ENCODE results near the gene PPP3CA. TPM values are rescaled to one million over a fixed set of nuclear protein-coding genes. Genes with fewer than 3 reads are reported as not detected.
A peak's percentile ranks its signal among the peaks of the same experiment; 100 is the strongest.
"Not testable (repeated sequence)": the region's sequence is repeated elsewhere in the genome, so short reads cannot be mapped to it uniquely, and the experiment has no call there.

Gene PPP3CA
- total RNA-seq, 1 donor from 2014 or later: 64.5 TPM

DNA sequence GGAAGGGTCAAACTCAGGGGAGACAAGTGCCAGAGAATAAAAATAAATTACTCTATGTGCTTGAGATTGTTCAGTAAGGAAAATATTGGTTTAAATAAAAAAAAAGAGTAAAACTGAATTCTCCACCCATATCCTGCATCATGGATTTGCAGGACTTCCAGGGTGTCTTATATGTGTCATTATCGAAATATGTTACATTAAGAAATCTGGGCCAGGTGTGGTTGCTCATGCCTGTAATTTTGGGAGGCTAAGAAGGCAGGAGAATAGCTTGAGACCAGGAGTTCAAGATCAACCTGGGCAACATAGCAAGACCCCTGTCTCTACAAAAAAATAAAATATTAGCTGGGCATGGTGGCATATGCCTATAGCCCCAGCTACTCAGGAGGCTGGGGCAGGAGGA is 104.9 kb downstream of the PPP3CA start:
- Histone ChIP-seq H3K4me3 (no peak overlapping the region), H3K27ac (no peak overlapping the region), H3K9me3 (no peaks in the 10 kb centered on the region), H3K27me3 (no peaks in the 10 kb centered on the region), H3K36me3 (no peaks in the 10 kb centered on the region), H3K4me1 (peaks cover 0 to 6% of the 10 kb centered on the region in 2 donors)
- TF ChIP-seq, protein P1, sequence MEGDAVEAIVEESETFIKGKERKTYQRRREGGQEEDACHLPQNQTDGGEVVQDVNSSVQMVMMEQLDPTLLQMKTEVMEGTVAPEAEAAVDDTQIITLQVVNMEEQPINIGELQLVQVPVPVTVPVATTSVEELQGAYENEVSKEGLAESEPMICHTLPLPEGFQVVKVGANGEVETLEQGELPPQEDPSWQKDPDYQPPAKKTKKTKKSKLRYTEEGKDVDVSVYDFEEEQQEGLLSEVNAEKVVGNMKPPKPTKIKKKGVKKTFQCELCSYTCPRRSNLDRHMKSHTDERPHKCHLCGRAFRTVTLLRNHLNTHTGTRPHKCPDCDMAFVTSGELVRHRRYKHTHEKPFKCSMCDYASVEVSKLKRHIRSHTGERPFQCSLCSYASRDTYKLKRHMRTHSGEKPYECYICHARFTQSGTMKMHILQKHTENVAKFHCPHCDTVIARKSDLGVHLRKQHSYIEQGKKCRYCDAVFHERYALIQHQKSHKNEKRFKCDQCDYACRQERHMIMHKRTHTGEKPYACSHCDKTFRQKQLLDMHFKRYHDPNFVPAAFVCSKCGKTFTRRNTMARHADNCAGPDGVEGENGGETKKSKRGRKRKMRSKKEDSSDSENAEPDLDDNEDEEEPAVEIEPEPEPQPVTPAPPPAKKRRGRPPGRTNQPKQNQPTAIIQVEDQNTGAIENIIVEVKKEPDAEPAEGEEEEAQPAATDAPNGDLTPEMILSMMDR (IDR thresholded peaks at IDR 0.05): no peak
- no peak for DNase-seq (ENCODE audit: low spot score in 2 of 2)
- intact Hi-C loops (cut with DNase I): no loop called here

DNA sequence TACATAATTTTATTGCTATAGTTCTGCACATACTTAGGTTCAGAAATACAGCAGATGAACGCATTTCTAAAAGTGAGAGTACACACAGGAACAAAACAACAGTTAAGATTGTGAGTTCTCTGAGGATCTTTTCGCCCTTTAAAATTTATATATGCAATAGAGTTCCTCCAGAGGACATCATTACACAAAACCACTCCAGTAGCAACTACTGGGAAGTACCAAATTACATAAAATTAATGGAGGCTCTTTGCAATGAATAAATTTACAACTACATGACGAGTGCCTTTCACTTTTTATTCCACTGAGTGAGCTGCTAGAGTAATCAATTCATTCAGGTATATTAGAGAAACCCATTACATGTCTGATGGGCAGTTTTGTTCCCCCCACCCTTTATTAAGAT is 107.2 kb downstream of the PPP3CA start:
- Histone ChIP-seq H3K4me3 (no peak overlapping the region), H3K9me3 (no peaks in the 10 kb centered on the region), H3K27me3 (no peaks in the 10 kb centered on the region), H3K4me1 (peaks cover 0 to 6% of the 10 kb centered on the region in 2 donors), H3K36me3 (no peaks in the 10 kb centered on the region), H3K27ac (no peak overlapping the region)
- no peak for DNase-seq (ENCODE audit: low spot score in 2 of 2)
- intact Hi-C loops (cut with DNase I): no loop called here
- TF ChIP-seq, protein P1 (IDR thresholded peaks at IDR 0.05): no peak

DNA sequence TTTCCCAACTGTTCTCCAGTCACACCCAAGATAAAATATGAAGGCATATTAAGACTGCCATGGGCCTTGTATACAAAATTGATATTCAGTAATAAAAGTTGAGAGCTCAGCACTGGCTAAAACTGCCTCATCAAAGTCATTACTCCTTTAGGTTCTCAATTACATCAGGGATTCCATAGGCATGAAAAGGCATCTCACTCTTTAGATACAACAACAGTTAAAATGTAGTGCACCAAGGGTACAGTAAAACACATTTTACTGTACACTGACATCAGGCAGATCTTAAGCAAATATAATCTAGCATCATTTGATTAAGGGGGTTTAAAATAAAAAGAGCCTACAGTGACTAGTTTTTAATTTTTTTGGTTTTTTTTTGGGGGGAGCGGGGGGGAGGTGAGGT is 107.7 kb downstream of the PPP3CA start:
- Histone ChIP-seq H3K36me3 (no peaks in the 10 kb centered on the region), H3K4me3 (no peak overlapping the region), H3K27ac (no peak overlapping the region), H3K9me3 (no peaks in the 10 kb centered on the region), H3K27me3 (no peaks in the 10 kb centered on the region), H3K4me1 (peaks cover 0 to 6% of the 10 kb centered on the region in 2 donors)
- no peak for DNase-seq (ENCODE audit: low spot score in 2 of 2)
- TF ChIP-seq, protein P1 (IDR thresholded peaks at IDR 0.05): no peak
- intact Hi-C loops (cut with DNase I): loop anchor here (5.0 kb wide), 1 partner anchor 108 kb away; the partner anchor contains the start of gene PPP3CA

DNA sequence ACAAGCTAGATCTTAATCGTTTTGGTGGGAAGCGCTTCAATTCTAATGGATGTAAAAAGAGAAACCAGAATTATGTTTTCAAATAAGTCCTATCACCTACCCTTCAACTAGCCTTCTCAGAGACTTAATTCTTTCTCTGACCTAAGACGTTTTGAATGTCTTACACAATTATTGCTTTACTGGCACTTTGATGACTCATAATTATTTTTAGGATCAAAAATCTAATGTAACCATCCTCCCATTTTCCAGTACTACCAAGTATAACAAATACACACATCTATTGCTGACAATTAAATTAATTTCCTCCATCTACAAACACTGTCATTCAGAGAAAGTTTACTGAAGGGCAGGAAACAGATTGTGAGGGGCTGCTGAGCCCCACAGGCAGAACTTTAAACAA is 108.6 kb downstream of the PPP3CA start:
- Histone ChIP-seq H3K4me3 (no peak overlapping the region), H3K4me1 (peaks cover 0 to 6% of the 10 kb centered on the region in 2 donors), H3K36me3 (no peaks in the 10 kb centered on the region), H3K27me3 (no peaks in the 10 kb centered on the region), H3K9me3 (no peaks in the 10 kb centered on the region), H3K27ac (peak overlapping the region in 1 of 2 donors; percentile 28)
- TF ChIP-seq, protein P1 (IDR thresholded peaks at IDR 0.05): no peak
- DNase-seq (ENCODE audit: low spot score in 2 of 2): no peak
- intact Hi-C loops (cut with DNase I): loop anchor here (5.0 kb wide), 1 partner anchor 109 kb away; the partner anchor contains the start of gene PPP3CA

DNA sequence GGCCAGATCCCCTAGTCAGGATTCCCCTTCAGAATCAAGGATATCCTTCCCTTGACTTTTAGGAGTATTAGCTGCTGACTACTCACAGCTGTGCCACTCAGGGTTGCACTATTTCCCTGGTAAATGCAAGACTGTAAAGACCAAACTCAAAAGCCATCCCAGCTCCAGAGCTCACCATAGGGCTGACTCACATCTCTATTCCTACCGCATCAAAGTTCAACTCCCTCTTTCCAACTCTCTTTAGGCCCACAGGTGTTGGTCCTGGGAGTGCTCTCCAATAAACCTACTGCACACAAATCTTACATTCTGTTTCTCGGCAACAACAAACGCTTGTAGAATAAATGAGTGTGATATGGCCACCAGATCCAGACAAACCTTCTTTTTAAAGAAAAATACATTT is 109.6 kb downstream of the PPP3CA start:
- Histone ChIP-seq H3K36me3 (no peaks in the 10 kb centered on the region), H3K4me1 (peaks cover 0 to 6% of the 10 kb centered on the region in 2 donors), H3K27me3 (no peaks in the 10 kb centered on the region), H3K9me3 (no peaks in the 10 kb centered on the region), H3K4me3 (no peak overlapping the region), H3K27ac (no peak overlapping the region)
- DNase-seq (ENCODE audit: low spot score in 2 of 2): no peak
- intact Hi-C loops (cut with DNase I): loop anchor here (5.0 kb wide), 1 partner anchor 110 kb away; the partner anchor contains the start of gene PPP3CA
- TF ChIP-seq, protein P1 (IDR thresholded peaks at IDR 0.05): no peak

DNA sequence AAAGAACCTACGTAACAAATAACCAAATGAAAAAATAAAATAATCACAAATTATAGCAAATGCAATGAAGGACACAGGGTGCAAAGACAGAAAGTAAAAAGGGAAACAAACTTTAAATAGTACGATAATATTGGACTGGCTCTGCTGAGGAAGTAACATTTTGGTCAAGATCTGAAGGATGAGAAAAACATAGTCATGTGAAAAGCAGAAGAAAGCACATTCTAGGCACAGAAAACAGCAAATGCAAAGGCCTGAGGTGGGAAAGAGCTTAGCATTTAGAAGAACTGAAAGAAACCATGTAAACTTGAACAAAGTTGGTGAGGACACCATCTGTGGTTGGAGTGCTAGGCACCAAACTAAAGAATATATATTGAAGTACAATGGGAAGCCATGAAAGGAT is 111.2 kb downstream of the PPP3CA start:
- no peak for DNase-seq (ENCODE audit: low spot score in 2 of 2)
- no peak overlapping the region for H3K27ac ChIP-seq
- no peaks in the 10 kb centered on the region for H3K27me3 ChIP-seq
- intact Hi-C loops (cut with DNase I): loop anchor here (5.0 kb wide), 1 partner anchor 111 kb away; the partner anchor contains the start of gene PPP3CA
- TF ChIP-seq, protein P1 (IDR thresholded peaks at IDR 0.05): no peak
- no peaks in the 10 kb centered on the region for H3K36me3 ChIP-seq
- H3K4me3 ChIP-seq: no peak overlapping the region
- H3K4me1 ChIP-seq: peaks cover 0 to 14% of the 10 kb centered on the region in 2 donors
- H3K9me3 ChIP-seq: no peaks in the 10 kb centered on the region

DNA sequence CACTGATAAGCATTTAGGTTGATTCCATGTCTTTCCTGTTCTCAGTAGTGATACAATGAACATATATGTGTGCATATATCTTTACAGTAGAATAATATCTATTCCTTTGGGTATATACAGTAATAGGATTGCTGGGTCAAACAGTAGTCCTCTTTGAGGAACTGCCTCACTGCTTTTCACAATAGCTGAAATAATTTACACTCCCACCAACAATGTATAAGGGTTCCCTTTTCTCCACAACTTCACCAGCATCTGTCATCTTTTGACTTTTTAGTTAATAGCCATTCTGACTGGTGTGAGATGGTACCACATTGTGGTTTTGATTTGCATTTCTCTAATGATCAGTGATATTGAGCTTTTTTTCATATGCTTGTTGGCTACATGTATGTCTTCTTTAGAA is 113.2 kb downstream of the PPP3CA start:
- DNase-seq (ENCODE audit: low spot score in 2 of 2); H3K9me3 ChIP-seq; H3K4me3 ChIP-seq; intact Hi-C loops (cut with DNase I); H3K27me3 ChIP-seq; H3K36me3 ChIP-seq; H3K27ac ChIP-seq: not testable (repeated sequence)
- peaks cover 0 to 12% of the 10 kb centered on the region in 2 donors for H3K4me1 ChIP-seq
